Smooth muscle cell (in vitro differentiated cells): ENCODE measurements around the gene MRM2. TPM values are rescaled to one million over a fixed set of nuclear protein-coding genes. Genes with fewer than 3 reads are reported as not detected.

ENCODE experiments used
- DNase-seq: peaks from one replicate; lab custom pipeline; 2025; ENCODE audit not compliant: unreplicated experiment; lab: John Stamatoyannopoulos, UW
- H2AFZ ChIP-seq: fragments of 200-600 bp; sonication (generic); 2 replicates; pipeline ENCODE4 v1.6.0; 2016; ENCODE audit warnings: antibody characterized with exemption, low read depth, mild to moderate bottlenecking
- H3F3A ChIP-seq: fragments of 200-600 bp; sonication (generic); 2 replicates; pipeline ENCODE4 v1.6.0; 2017; ENCODE audit warnings: antibody characterized with exemption, low read depth
- H3K27ac ChIP-seq: fragments of 200-600 bp; sonication (generic); 2 replicates; pipeline ENCODE4 v1.5.1; 2016; ENCODE audit warnings: low read depth, mild to moderate bottlenecking
- H3K27me3 ChIP-seq: fragments of 200-600 bp; sonication (generic); 2 replicates; pipeline ENCODE4 v1.6.1; 2016; ENCODE audit warnings: low read depth, mild to moderate bottlenecking
- H3K36me3 ChIP-seq: fragments of 200-600 bp; sonication (generic); 2 replicates; pipeline ENCODE4 v1.5.1; 2016; ENCODE audit warnings: low read depth
- H3K4me1 ChIP-seq: fragments of 200-600 bp; sonication (generic); 2 replicates; pipeline ENCODE4 v1.5.1; 2016; ENCODE audit warnings: low read depth
- H3K4me2 ChIP-seq: fragments of 200-600 bp; sonication (generic); 2 replicates; pipeline ENCODE4 v1.6.0; 2016; ENCODE audit warnings: mild to moderate bottlenecking
- H3K4me3 ChIP-seq: fragments of 200-600 bp; sonication (generic); 2 replicates; pipeline ENCODE4 v1.5.1; 2016; ENCODE audit warnings: mild to moderate bottlenecking
- H3K79me2 ChIP-seq: fragments of 200-600 bp; sonication (generic); 2 replicates; pipeline ENCODE4 v1.6.0; 2016; ENCODE audit warnings: low read depth, mild to moderate bottlenecking
- H3K9ac ChIP-seq: fragments of 200-600 bp; sonication (generic); 2 replicates; pipeline ENCODE4 v1.6.0; 2016; ENCODE audit warnings: low read depth
- H3K9me3 ChIP-seq: fragments of 200-600 bp; sonication (generic); replicated peaks from 2 replicates; pipeline ENCODE4 v1.5.1; 2016; ENCODE audit warnings: low read depth
- H4K20me1 ChIP-seq: fragments of 200-600 bp; sonication (generic); 2 replicates; pipeline ENCODE4 v1.6.0; 2016; ENCODE audit warnings: low read depth
- WGBS: methylation state at CpG from one replicate; pipeline ENCODE4 v1.1.7; 2016; ENCODE audit warnings: low lambda C conversion rate; 5-methylcytosine and 5-hydroxymethylcytosine counted together
- polyA plus RNA-seq: library from polyadenylated mRNA; unstranded; fragments of >200 nt; fragmentation: Nextera tagmentation; extraction: Ambion mirVana; gene quantifications from 2 replicates; pipeline ENCODE4 v1.2.1, GENCODE V29; 2016
- total RNA-seq: library from RNA; depleted of rRNA; stranded (reverse); fragments of >200 nt; gene quantifications from 2 replicates; pipeline ENCODE4 v1.2.3, GENCODE V29; 2014
- TF ChIP-seq, protein P1 (sequence below): fragments of 200-600 bp; sonication (generic); IDR thresholded peaks from 2 replicates; pipeline ENCODE4 v1.5.1; 2017; ENCODE audit warnings: borderline replicate concordance, mild to moderate bottlenecking, antibody characterized with exemption; ENCODE audit not compliant: insufficient read depth, poor library complexity, severe bottlenecking

The MRM2 gene
- total RNA-seq (13.0 and 17.1 TPM in 2 replicates), polyA plus RNA-seq (30.8 and 34.8 TPM in 2 replicates)

DNA sequence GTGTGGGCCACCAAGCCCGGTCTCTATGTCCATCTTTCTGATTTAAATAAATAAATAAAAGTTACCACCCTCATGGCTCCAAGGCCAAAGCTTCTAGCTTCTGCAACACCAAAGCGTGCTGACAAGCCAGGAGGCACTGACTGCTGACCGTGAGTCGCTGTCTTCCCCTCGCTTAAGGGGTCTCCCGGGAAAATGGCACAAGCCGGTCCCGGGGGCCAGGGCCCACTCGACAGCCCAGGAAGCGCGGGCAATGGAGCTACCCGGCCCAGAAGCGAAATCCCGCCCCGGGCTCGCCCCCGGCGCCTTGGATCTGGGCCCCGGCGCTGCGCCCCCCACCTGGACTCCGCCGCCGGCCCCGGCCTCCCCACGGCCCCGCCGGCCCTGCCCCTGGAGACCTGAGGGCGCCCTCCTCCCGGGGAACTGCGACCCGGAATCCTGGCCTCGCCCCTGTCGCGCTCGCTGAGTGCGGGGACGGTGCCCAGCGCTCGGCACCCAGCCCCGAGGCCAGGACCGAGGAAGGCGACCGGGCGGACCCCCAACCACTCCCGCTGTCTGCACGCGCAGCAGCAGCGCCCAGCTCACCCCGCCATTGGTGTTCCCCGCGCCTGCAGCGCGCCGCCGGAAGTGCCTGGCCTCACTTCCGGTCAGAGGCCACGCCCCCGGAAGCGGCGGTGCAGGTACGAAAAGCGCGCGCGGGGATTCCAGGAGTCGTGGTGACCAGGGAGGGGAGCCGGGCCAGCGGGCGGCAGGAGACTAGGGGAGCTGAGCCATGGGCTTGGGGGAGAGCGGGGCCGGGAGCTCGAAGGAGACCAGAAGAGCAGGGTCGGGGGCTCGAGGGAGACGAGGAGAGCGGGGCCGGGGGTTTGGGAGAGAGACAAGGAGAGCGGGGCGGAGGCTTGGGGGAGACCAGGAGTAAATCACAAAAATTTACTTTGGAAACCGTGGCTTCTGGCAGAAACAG, at the start of gene MRM2, which contains the start of gene NUDT1:
TSS of gene MRM2 (minus strand) at position 626 of the 961 bp plus-strand sequence. CDS start at position 590, 36 bp downstream.
TSS of gene NUDT1 (plus strand) at position 647 of the 961 bp plus-strand sequence. CDS start 2,349 bp downstream, outside the sequence.
- peak; percentile 38 for DNase-seq
- Histone ChIP-seq H4K20me1 (no peaks in the 10 kb centered on the region), H3K9me3 (no peaks in the 10 kb centered on the region), H3K79me2 (peaks cover 27% of the 10 kb centered on the region), H3K4me1 (peaks cover 12% of the 10 kb centered on the region), H3F3A (no peaks in the 10 kb centered on the region), H3K9ac (peak within 1 kb of the TSS; percentile 87), H3K4me3 (peak within 1 kb of the TSS; percentile 98), H3K36me3 (no peaks in the 10 kb centered on the region), H3K4me2 (peak within 1 kb of the TSS; percentile 100), H3K27me3 (no peaks in the 10 kb centered on the region), H2AFZ (peak within 1 kb of the TSS; percentile 78), H3K27ac (peak within 1 kb of the TSS; percentile 15)
- TF ChIP-seq, protein P1, sequence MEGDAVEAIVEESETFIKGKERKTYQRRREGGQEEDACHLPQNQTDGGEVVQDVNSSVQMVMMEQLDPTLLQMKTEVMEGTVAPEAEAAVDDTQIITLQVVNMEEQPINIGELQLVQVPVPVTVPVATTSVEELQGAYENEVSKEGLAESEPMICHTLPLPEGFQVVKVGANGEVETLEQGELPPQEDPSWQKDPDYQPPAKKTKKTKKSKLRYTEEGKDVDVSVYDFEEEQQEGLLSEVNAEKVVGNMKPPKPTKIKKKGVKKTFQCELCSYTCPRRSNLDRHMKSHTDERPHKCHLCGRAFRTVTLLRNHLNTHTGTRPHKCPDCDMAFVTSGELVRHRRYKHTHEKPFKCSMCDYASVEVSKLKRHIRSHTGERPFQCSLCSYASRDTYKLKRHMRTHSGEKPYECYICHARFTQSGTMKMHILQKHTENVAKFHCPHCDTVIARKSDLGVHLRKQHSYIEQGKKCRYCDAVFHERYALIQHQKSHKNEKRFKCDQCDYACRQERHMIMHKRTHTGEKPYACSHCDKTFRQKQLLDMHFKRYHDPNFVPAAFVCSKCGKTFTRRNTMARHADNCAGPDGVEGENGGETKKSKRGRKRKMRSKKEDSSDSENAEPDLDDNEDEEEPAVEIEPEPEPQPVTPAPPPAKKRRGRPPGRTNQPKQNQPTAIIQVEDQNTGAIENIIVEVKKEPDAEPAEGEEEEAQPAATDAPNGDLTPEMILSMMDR: no peak
- 2% methylated on average over 53 of the region's 81 CpGs for WGBS

DNA sequence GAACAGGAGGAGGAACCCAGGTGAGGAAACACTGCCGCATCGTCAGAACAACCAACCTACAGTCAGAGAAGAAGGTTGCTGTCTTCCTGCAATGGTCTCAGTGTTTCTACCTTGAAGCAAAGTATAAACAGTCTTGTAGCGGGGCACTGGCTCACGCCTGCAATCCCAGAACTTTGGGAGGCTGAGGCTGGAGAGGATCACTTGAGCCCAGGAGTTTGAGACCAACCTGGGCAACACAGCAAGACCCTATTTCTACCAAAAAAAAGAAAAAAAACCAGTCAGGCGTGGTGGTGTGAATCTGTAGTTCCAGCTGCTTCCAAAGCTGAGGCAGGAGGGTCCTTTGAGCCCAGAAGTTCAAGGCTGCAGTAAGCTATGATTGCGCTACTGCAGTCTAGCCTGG, 48.9 kb upstream of the MRM2 start:
- H3K79me2 ChIP-seq: no peaks in the 10 kb centered on the region
- 98% methylated on average over 6 of the region's 6 CpGs for WGBS
- H3K27ac ChIP-seq: no peak overlapping the region

DNA sequence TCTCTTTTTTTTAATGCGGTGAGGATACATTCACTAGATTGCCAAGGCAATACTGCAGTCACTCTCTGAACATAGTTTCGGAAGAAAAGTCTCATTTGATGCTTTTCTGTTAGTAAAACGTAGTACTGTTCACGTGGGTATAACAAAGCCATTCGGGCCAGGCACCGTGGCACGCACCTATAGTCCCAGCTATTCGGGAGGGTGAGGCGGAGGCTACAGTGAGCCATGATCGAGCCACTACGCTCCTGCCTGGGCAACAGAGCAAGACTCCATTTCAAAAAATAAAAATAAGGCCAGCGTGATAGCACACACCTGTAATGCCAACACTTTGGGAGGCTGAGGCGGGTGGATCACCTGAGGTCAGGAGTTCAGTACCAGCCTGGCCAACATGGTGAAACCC, 47.6 kb upstream of the MRM2 start:
- no peak overlapping the region for H3K27ac ChIP-seq
- DNase-seq: no peak
- no peaks in the 10 kb centered on the region for H3K36me3 ChIP-seq
- no peak overlapping the region for H3K4me2 ChIP-seq
- WGBS: 94% methylated on average over 13 of the region's 13 CpGs
- H2AFZ ChIP-seq: no peak overlapping the region
- no peaks in the 10 kb centered on the region for H3K9me3 ChIP-seq
- TF ChIP-seq, protein P1: no peak
- no peaks in the 10 kb centered on the region for H3F3A ChIP-seq
- H3K9ac ChIP-seq: no peak overlapping the region
- no peak overlapping the region for H3K4me3 ChIP-seq
- H3K79me2 ChIP-seq: no peaks in the 10 kb centered on the region
- peaks cover 43% of the 10 kb centered on the region for H4K20me1 ChIP-seq
- no peaks in the 10 kb centered on the region for H3K27me3 ChIP-seq
- H3K4me1 ChIP-seq: no peaks in the 10 kb centered on the region

More for the DNA sequence above, 48.9 kb upstream of the MRM2 start:
- TF ChIP-seq, protein P1: no peak
- Histone ChIP-seq H3K4me1 (no peaks in the 10 kb centered on the region), H3K27me3 (no peaks in the 10 kb centered on the region), H4K20me1 (peaks cover 36% of the 10 kb centered on the region), H3K36me3 (no peaks in the 10 kb centered on the region), H2AFZ (no peak overlapping the region), H3K9me3 (no peaks in the 10 kb centered on the region), H3K4me2 (no peak overlapping the region), H3K9ac (no peak overlapping the region), H3F3A (no peaks in the 10 kb centered on the region), H3K4me3 (no peak overlapping the region)
- no peak for DNase-seq
